ENCODE data around the gene PYGO1. TPM values are rescaled to one million over a fixed set of nuclear protein-coding genes. Genes with fewer than 3 reads are reported as not detected.

PYGO1 gene
- total and polyA plus RNA-seq, 11 donors: 1.1 to 8.2 (median 4.7) TPM

GRCh38 chr15:55549305-55549704 is 38.8 kb downstream of the PYGO1 start:
- peaks cover 0 to 1% (median 0%) of the 10 kb centered on the region in 12 donors for H3K9me3 ChIP-seq
- intact Hi-C loops (cut with DNase I): no loop called here
- no peaks in the 10 kb centered on the region for H3K27me3 ChIP-seq
- no peak overlapping the region for H3K27ac ChIP-seq
- DNase-seq: no peak
- 92 to 100% (median 99%) methylated on average over 1 of the region's 1 CpG for WGBS, 4 donors
- no peak for ATAC-seq
- H3K36me3 ChIP-seq: peaks cover 0 to 9% (median 0%) of the 10 kb centered on the region in 9 donors
- TF ChIP-seq POLR2A (IDR thresholded peaks at IDR 0.05): no peak
- TF ChIP-seq, protein P1, sequence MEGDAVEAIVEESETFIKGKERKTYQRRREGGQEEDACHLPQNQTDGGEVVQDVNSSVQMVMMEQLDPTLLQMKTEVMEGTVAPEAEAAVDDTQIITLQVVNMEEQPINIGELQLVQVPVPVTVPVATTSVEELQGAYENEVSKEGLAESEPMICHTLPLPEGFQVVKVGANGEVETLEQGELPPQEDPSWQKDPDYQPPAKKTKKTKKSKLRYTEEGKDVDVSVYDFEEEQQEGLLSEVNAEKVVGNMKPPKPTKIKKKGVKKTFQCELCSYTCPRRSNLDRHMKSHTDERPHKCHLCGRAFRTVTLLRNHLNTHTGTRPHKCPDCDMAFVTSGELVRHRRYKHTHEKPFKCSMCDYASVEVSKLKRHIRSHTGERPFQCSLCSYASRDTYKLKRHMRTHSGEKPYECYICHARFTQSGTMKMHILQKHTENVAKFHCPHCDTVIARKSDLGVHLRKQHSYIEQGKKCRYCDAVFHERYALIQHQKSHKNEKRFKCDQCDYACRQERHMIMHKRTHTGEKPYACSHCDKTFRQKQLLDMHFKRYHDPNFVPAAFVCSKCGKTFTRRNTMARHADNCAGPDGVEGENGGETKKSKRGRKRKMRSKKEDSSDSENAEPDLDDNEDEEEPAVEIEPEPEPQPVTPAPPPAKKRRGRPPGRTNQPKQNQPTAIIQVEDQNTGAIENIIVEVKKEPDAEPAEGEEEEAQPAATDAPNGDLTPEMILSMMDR (IDR thresholded peaks at IDR 0.05): no peak
- no peak overlapping the region for H3K4me3 ChIP-seq
- H3K4me1 ChIP-seq: peaks cover 0 to 6% (median 0%) of the 10 kb centered on the region in 12 donors

- Histone ChIP-seq H3K9me3 (no peaks in the 10 kb centered on the region), H3K4me3 (no peak overlapping the region), H3K36me3 (peaks cover 0 to 9% (median 0%) of the 10 kb centered on the region in 9 donors), H3K4me1 (peaks cover 0 to 6% (median 0%) of the 10 kb centered on the region in 12 donors), H3K27me3 (no peaks in the 10 kb centered on the region), H3K27ac (no peak overlapping the region)
- intact Hi-C loops (cut with DNase I): no loop called here
- DNase-seq (no peak), ATAC-seq (no peak)
- TF ChIP-seq, protein P1 (IDR thresholded peaks at IDR 0.05): no peak
- no peak for TF ChIP-seq POLR2A (IDR thresholded peaks at IDR 0.05)
- 70 to 79% (median 76%) methylated on average over 5 of the region's 5 CpGs for WGBS, 4 donors
Observed at GRCh38 chr15:55546718-55547117, 41.4 kb downstream of the PYGO1 start.

DNA sequence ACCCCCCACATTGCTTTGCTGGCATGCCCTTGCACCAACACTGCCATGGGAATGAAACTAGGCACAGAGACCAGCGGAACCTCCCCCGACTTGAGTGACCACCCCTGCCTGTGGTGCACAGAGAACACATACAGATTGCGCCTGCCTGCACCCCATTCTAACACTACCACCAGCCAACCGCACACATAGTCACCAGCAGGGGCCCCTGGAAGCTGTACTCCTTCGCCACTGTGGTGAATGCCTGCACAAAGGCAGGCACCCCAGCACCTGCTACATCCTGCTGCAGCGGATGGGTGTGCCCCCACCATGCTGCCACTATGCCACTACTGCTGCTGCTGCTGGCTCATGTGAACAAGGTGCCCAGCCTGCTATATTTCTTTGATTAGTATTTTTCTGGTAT is 52.7 kb downstream of the PYGO1 start:
- Histone ChIP-seq H3K36me3 (no peaks in the 10 kb centered on the region), H3K27me3 (no peaks in the 10 kb centered on the region), H3K27ac (no peak overlapping the region), H3K4me3 (no peak overlapping the region), H3K4me1 (no peaks in the 10 kb centered on the region), H3K9me3 (no peaks in the 10 kb centered on the region)
- intact Hi-C loops (cut with DNase I): loop anchor here in 1 of 10 donors (10.0 kb wide), 1 partner anchor 99 kb away; no protein-coding TSS in a partner anchor
- DNase-seq: no peak
- no peak for ATAC-seq
- 80 to 91% (median 81%) methylated on average over 4 to 6 of the region's 6 CpGs for WGBS, 4 donors
- TF ChIP-seq POLR2A (IDR thresholded peaks at IDR 0.05): no peak
- TF ChIP-seq, protein P1 (IDR thresholded peaks at IDR 0.05): no peak

DNA sequence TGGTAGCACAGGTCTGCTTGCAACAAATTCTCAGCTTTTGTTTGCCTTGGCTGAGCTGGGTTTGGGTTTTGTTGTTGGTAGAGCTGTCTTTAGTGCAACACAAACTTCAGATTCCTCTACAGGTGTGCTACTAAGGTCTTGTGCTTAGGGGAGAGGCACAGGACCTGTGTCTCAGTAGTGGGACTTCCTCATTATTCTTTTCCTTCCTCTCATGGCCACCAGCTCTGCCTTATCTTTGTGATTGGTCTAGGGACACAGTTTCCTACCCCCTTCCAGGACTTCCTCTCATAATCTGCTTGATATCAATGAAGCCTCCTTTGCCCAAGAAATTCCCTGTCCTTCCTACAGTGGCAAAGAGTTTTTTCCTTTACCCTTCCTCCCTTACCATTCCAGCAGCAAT is 55.2 kb downstream of the PYGO1 start:
- Histone ChIP-seq H3K27ac (no peak overlapping the region), H3K27me3 (no peaks in the 10 kb centered on the region), H3K9me3 (no peaks in the 10 kb centered on the region), H3K4me3 (no peak overlapping the region), H3K4me1 (no peaks in the 10 kb centered on the region), H3K36me3 (no peaks in the 10 kb centered on the region)
- DNase-seq: no peak
- ATAC-seq: no peak
- TF ChIP-seq, protein P1 (IDR thresholded peaks at IDR 0.05): no peak
- TF ChIP-seq POLR2A (IDR thresholded peaks at IDR 0.05): no peak
- intact Hi-C loops (cut with DNase I): loop anchor here in 1 of 10 donors (10.0 kb wide), 1 partner anchor 102 kb away; no protein-coding TSS in a partner anchor

Data from heart left ventricle (tissue), 16 donors.